Caco-2 (cell line): ENCODE data around the gene PLXNC1. TPM values are rescaled to one million over a fixed set of nuclear protein-coding genes. Genes with fewer than 3 reads are reported as not detected.
A peak's percentile ranks its signal among the peaks of the same experiment; 100 is the strongest.

ENCODE experiments used
- BruUV-seq: library from RNA; stranded (reverse); fragments of 400-500 nt; replicated peaks from 2 replicates; lab custom pipeline; 2021; lab: Mats Ljungman, UMichigan
- CTCF ChIA-PET: fragments of 300-600 bp; sonication (Branson Sonifier 250); formaldehyde crosslinking; loops from one replicate; lab custom pipeline; 2022; ENCODE audit warnings: antibody characterized with exemption; lab: Charles Lee
- POLR2A ChIA-PET: fragments of 300-600 bp; sonication (Branson Sonifier 250); formaldehyde crosslinking; loops from one replicate; lab custom pipeline; 2022; ENCODE audit warnings: antibody characterized with exemption; lab: Charles Lee
- DNase-seq, 2 experiments: peaks; one replicate each; pipeline versions ENCODE4 v3.0.0 to v3.0.0-alpha.2; 2020 to 2022
- H3K27me3 ChIP-seq: replicated peaks from 2 replicates; pipeline ENCODE4 v1.6.0; 2011; ENCODE audit warnings: low read length; ENCODE audit not compliant: control insufficient read depth, insufficient read depth
- H3K36me3 ChIP-seq: 2 replicates; pipeline ENCODE4 v1.5.1; 2011; ENCODE audit warnings: low read length; ENCODE audit not compliant: control insufficient read depth, insufficient read depth
- H3K4me1 ChIP-seq: fragments of 250-450 bp; sonication (Bioruptor Pico); 2 replicates; pipeline ENCODE4 v1.5.1; 2020; ENCODE audit warnings: mild to moderate bottlenecking
- H3K4me3 ChIP-seq: 2 replicates; pipeline ENCODE4 v1.5.1; 2011; ENCODE audit warnings: low read depth, mild to moderate bottlenecking, control low read depth, low read length
- H3K9me3 ChIP-seq: fragments of 250-450 bp; sonication (Bioruptor Pico); 2 replicates; pipeline ENCODE4 v1.5.1; 2020; ENCODE audit warnings: mild to moderate bottlenecking, moderate library complexity
- H3K27ac Mint-ChIP-seq: one replicate; pipeline ENCODE4 v1.8.0; 2022; ENCODE audit warnings: mixed read lengths; ENCODE audit not compliant: unreplicated experiment
- H3K27me3 Mint-ChIP-seq: one replicate; pipeline ENCODE4 v1.8.0; 2022; ENCODE audit warnings: mixed read lengths; ENCODE audit not compliant: insufficient read depth, unreplicated experiment
- H3K36me3 Mint-ChIP-seq: one replicate; pipeline ENCODE4 v1.8.0; 2022; ENCODE audit warnings: mild to moderate bottlenecking, mixed read lengths; ENCODE audit not compliant: insufficient read depth, unreplicated experiment
- H3K4me1 Mint-ChIP-seq: one replicate; pipeline ENCODE4 v1.8.0; 2022; ENCODE audit warnings: low read depth, mixed read lengths; ENCODE audit not compliant: unreplicated experiment
- H3K4me3 Mint-ChIP-seq: one replicate; pipeline ENCODE4 v1.8.0; 2022; ENCODE audit warnings: mild to moderate bottlenecking, moderate library complexity, mixed read lengths; ENCODE audit not compliant: unreplicated experiment
- H3K9me3 Mint-ChIP-seq: one replicate; pipeline ENCODE4 v1.8.0; 2022; ENCODE audit warnings: mixed read lengths; ENCODE audit not compliant: unreplicated experiment
- intact Hi-C: fragments of 100-400 bp; cut with micrococcal nuclease; formaldehyde crosslinking; loops from one replicate; pipeline ENCODE4 v1.10.0; 2022; ENCODE audit not compliant: unreplicated experiment
- total RNA-seq: library from RNA; stranded (reverse); gene quantifications from 2 replicates; pipeline ENCODE4 v1.2.3, GENCODE V29; 2022
- TF ChIP-seq, protein P1 (sequence below), 2 experiments: fragments of 200-600 bp in 1 of 2; IDR thresholded peaks; 1 replicate in 1 of 2; 2 replicates in 1 of 2; pipeline versions ENCODE4 v1.5.1 to v1.8.0; 2011 to 2022; ENCODE audit warnings: antibody characterized with exemption in 1 of 2, control low read depth in 1 of 2, inconsistent platforms in 1 of 2, low read depth in 1 of 2, low read length in 1 of 2, mild to moderate bottlenecking in 1 of 2, moderate library complexity in 1 of 2; ENCODE audit not compliant: insufficient read depth in 1 of 2, severe bottlenecking in 1 of 2, unreplicated experiment in 1 of 2

PLXNC1 gene
- total RNA-seq, 1 experiment from 2014 or later: 41.3 TPM

DNA sequence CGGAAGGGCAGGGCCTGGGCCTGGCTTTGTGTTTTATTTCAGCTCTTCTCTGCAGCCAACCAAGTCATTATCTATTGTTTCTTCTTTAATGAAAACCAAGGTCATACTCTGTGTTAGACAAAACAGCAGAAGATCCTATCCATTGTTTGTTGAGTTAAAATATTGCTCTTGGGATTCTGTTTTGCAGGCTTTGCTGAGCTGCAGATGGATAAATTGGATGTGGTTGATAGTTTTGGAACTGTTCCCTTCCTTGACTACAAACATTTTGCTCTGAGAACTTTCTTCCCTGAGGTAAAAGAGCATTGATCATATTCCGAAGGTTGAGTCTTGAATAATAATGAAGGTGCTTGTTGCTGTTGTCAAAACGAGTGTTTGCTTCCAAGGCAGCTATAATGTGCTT lies 106.6 kb downstream of the PLXNC1 start:
- ChIA-PET POLR2A (no interaction called here), CTCF (no interaction called here)
- H3K27ac Mint-ChIP-seq: no peak overlapping the region
- no peak overlapping the region for H3K4me3 Mint-ChIP-seq
- Histone ChIP-seq H3K9me3 (no peaks in the 10 kb centered on the region), H3K36me3 (peaks cover 2% of the 10 kb centered on the region; the same call in 1 of the 2 replicates), H3K4me1 (no peaks in the 10 kb centered on the region), H3K4me3 (no peak overlapping the region), H3K27me3 (no peaks in the 10 kb centered on the region)
- no peaks in the 10 kb centered on the region for H3K9me3 Mint-ChIP-seq
- no peaks in the 10 kb centered on the region for H3K4me1 Mint-ChIP-seq
- no peaks in the 10 kb centered on the region for H3K27me3 Mint-ChIP-seq
- intact Hi-C loops: no loop called here
- DNase-seq: no peak
- TF ChIP-seq, protein P1, sequence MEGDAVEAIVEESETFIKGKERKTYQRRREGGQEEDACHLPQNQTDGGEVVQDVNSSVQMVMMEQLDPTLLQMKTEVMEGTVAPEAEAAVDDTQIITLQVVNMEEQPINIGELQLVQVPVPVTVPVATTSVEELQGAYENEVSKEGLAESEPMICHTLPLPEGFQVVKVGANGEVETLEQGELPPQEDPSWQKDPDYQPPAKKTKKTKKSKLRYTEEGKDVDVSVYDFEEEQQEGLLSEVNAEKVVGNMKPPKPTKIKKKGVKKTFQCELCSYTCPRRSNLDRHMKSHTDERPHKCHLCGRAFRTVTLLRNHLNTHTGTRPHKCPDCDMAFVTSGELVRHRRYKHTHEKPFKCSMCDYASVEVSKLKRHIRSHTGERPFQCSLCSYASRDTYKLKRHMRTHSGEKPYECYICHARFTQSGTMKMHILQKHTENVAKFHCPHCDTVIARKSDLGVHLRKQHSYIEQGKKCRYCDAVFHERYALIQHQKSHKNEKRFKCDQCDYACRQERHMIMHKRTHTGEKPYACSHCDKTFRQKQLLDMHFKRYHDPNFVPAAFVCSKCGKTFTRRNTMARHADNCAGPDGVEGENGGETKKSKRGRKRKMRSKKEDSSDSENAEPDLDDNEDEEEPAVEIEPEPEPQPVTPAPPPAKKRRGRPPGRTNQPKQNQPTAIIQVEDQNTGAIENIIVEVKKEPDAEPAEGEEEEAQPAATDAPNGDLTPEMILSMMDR (IDR thresholded peaks at IDR 0.05; ENCODE audit: insufficient read depth in 1 of 2, low read depth in 1 of 2, low read length in 1 of 2, severe bottlenecking in 1 of 2, unreplicated experiment in 1 of 2): no peak
- peaks cover 78% of the 10 kb centered on the region for H3K36me3 Mint-ChIP-seq
- no TSS peak for BruUV-seq

DNA sequence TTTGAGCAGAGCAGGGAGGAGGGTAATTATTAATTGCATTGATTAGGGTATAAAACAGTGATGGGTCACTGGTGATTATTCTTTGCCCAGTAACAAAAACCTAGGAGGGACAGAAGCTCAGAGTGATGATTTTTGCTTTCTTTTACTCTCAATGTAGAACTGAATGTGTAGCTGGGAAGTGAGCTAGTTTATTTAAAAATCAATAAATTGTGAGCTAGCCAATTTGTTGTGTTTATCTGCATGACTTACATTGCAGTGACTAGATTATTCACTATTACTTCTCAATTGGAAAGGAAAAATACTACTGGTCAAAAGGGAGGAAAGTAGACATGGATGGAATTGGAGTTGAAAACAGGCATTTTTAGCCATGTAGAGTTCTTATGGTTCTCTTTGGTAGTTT lies 107.1 kb downstream of the PLXNC1 start:
- Histone ChIP-seq H3K9me3 (no peaks in the 10 kb centered on the region), H3K36me3 (peaks cover 2% of the 10 kb centered on the region; the same call in 1 of the 2 replicates), H3K4me1 (no peaks in the 10 kb centered on the region), H3K27me3 (no peaks in the 10 kb centered on the region), H3K4me3 (no peak overlapping the region)
- intact Hi-C loops: no loop called here
- Mint-ChIP-seq H3K27ac (no peak overlapping the region), H3K27me3 (no peaks in the 10 kb centered on the region), H3K4me1 (no peaks in the 10 kb centered on the region), H3K9me3 (no peaks in the 10 kb centered on the region), H3K36me3 (peaks cover 78% of the 10 kb centered on the region), H3K4me3 (no peak overlapping the region)
- TF ChIP-seq, protein P1 (IDR thresholded peaks at IDR 0.05; ENCODE audit: insufficient read depth in 1 of 2, low read depth in 1 of 2, low read length in 1 of 2, severe bottlenecking in 1 of 2, unreplicated experiment in 1 of 2): no peak
- DNase-seq: no peak
- ChIA-PET CTCF (no interaction called here), POLR2A (no interaction called here)
- TSS peak; percentile 8 for BruUV-seq

DNA sequence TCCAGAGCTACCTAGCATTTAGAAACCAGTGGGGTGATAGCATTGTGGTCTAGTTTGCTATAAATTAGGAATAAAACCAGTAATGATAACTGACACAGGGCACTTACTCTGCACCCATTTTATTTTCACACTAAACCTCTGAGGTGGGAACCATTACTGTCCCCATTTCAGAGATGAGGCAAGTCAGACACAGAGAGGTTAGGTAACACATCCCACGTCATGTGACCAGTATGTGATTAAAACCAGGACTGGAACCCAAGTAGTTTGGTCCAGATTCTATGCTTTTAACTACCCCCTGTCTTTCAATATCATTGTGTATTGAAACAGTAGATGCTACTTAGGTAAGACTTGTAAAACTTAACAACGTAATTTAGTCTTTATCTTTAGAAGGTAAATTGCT lies 110.2 kb downstream of the PLXNC1 start:
- no peaks in the 10 kb centered on the region for H3K4me1 Mint-ChIP-seq
- H3K27me3 Mint-ChIP-seq: no peaks in the 10 kb centered on the region
- Histone ChIP-seq H3K27me3 (no peaks in the 10 kb centered on the region), H3K9me3 (no peaks in the 10 kb centered on the region), H3K4me3 (no peak overlapping the region), H3K4me1 (no peaks in the 10 kb centered on the region), H3K36me3 (peaks cover 1% of the 10 kb centered on the region; the same call in 1 of the 2 replicates)
- CTCF ChIA-PET: no interaction called here
- TF ChIP-seq, protein P1 (IDR thresholded peaks at IDR 0.05; ENCODE audit: insufficient read depth in 1 of 2, low read depth in 1 of 2, low read length in 1 of 2, severe bottlenecking in 1 of 2, unreplicated experiment in 1 of 2): no peak
- no peak for DNase-seq
- no peak overlapping the region for H3K4me3 Mint-ChIP-seq
- BruUV-seq: no TSS peak
- H3K27ac Mint-ChIP-seq: no peak overlapping the region
- intact Hi-C loops: no loop called here
- H3K36me3 Mint-ChIP-seq: peaks cover 70% of the 10 kb centered on the region
- no peaks in the 10 kb centered on the region for H3K9me3 Mint-ChIP-seq
- POLR2A ChIA-PET: no interaction called here
